Metanephros (tissue), 2 donors: ENCODE results near the gene OR4L1. TPM values are rescaled to one million over a fixed set of nuclear protein-coding genes. Genes with fewer than 3 reads are reported as not detected.

ENCODE experiments used
- small RNA-seq: library from RNA; depleted of rRNA; stranded (forward); fragments of <200 nt; gene quantifications from one replicate; pipeline ENCODE3, GENCODE V24; 2014; ENCODE audit warnings: low replicate concordance
- total RNA-seq: library from RNA; depleted of rRNA; stranded (reverse); fragments of >200 nt; gene quantifications from one replicate; pipeline ENCODE4 v1.2.3, GENCODE V29; 2014

Gene OR4L1, protein sequence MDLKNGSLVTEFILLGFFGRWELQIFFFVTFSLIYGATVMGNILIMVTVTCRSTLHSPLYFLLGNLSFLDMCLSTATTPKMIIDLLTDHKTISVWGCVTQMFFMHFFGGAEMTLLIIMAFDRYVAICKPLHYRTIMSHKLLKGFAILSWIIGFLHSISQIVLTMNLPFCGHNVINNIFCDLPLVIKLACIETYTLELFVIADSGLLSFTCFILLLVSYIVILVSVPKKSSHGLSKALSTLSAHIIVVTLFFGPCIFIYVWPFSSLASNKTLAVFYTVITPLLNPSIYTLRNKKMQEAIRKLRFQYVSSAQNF
- not detected for total RNA-seq

DNA sequence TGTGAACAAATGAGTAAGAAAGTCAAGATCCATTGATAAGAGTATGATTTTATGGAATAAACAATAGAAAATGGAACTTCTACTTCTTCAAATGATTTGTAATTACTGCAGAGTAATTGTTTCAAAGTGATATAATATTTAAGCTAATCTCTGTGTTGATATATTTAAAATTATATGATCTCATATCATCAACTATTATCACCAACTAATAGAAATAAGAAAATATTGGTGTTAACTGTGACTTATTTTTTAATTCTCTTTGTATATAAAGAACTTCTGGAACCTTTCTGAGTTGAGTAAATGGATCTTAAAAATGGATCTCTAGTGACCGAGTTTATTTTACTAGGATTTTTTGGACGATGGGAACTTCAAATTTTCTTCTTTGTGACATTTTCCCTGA lies at the start of gene OR4L1:
TSS of gene OR4L1 (plus strand) at position 301 of the 400 bp plus-strand sequence. CDS start at position 301, 0 bp downstream.

DNA sequence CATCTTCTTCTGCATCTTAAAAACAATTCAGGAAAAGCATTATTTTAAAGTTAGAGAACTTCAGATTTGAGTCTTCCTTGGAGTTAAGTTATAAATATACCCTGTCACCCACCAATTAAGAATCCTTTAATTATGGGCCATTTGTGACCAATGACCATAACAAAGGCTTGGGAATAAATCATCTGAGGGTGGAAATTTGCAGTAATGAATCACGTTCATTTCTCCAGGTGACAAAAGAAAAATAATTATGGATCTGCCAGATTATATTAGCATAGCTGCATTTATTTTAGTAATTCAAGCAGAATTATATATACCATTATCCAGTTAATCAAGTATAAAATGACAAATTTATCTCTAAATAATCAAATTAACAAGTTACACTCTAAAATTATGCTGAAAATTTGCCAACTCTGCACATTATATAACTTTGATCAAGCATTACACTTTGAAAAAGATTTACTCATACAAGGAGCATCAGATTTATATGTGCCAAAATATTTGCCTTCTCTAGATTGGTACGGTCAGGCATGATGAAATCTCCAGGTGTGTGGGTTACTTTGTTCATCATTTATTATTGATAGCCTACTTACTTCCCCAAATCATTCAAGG lies 40.5 kb upstream of the OR4L1 start, which contains the start of gene OR4K14:
TSS of gene OR4K14 (minus strand) at position 51 of the 609 bp plus-strand sequence. CDS start 4,114 bp downstream, outside the sequence.

DNA sequence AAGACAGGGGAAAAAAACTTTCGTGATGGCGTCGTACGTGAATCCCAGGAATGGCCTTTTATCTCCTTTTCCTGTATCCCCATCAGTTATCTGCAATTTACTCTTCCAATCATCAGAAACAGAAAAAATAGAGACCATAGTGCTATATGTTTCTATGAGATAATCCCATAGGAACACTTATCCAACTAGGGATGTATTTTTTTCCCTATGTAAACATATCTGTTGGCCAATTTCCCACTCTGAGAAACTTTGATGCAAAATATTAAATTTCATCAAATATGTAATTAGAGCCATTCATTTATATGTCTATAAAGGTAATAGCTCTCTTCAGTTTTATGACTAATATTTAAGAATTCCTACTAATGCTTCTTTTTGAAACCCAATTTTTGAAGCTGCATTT lies 23.9 kb upstream of the OR4L1 start, which contains the start of gene OR4K13:
TSS of gene OR4K13 (minus strand) at position 101 of the 400 bp plus-strand sequence. CDS start 1,280 bp downstream, outside the sequence.

DNA sequence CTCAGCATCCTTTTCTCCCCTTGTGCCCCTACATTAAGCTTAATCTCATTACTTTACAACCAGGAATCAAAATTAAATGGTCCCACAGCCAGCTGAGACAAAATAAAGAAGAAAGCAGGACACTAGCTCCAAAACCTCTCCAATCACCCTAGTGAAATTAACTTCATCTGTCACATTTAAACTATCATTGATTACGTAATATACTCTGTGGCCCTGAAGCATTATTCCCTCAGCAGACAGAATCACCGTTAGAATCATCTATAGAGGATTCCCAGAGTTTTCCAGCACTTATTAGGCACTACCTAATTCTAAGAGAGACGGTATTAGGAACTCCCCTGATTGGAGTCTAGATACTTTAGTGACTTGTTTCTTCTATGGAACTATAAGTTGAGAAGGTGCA lies 50.6 kb downstream of the OR4L1 start, which contains the start of gene OR4K17:
TSS of gene OR4K17 (plus strand) at position 302 of the 400 bp plus-strand sequence. CDS start 6,761 bp downstream, outside the sequence.

Small RNA genes lying within 50 kb of the gene (small RNA-seq; reads per million reads assigned to genes)
- gene RNA5SP380: not detected

Other genes with a start within 250 kb of the OR4L1 start
- gene OR4K2, start 184.9 kb upstream of the OR4L1 start, total RNA-seq: not detected
- gene OR4K5, start 139.4 kb upstream of the OR4L1 start, total RNA-seq: not detected
- gene OR4K1, start 129.1 kb upstream of the OR4L1 start, total RNA-seq: not detected
- not detected for gene OR4K15, start 84.5 kb upstream of the OR4L1 start, total RNA-seq
- gene OR4Q2, start 57.9 kb upstream of the OR4L1 start, total RNA-seq: not detected
- not detected for gene OR4K14, start 40.7 kb upstream of the OR4L1 start, total RNA-seq
- gene OR4K13, start 24.0 kb upstream of the OR4L1 start, total RNA-seq: not detected
- not detected for gene OR4K17, start 50.7 kb downstream of the OR4L1 start, total RNA-seq
- not detected for gene OR4N5, start 78.8 kb downstream of the OR4L1 start, total RNA-seq
- gene OR11G2, start 130.9 kb downstream of the OR4L1 start, total RNA-seq: not detected
- not detected for gene OR11H6, start 163.7 kb downstream of the OR4L1 start, total RNA-seq
- not detected for gene OR11H7, start 168.9 kb downstream of the OR4L1 start, total RNA-seq
- gene OR11H4, start 179.2 kb downstream of the OR4L1 start, total RNA-seq: not detected
- gene TTC5, start 245.9 kb downstream of the OR4L1 start, total RNA-seq: 20.5 TPM